Endothelial cell of umbilical vein (primary cell): ENCODE results near the gene TMEM129. TPM values are rescaled to one million over a fixed set of nuclear protein-coding genes. Genes with fewer than 3 reads are reported as not detected.
A peak's percentile ranks its signal among the peaks of the same experiment; 100 is the strongest.

Experiments
- BruUV-seq: library from RNA; stranded (reverse); fragments of 400-500 nt; replicated peaks from 2 replicates; lab custom pipeline; 2021; lab: Mats Ljungman, UMichigan
- CTCF ChIA-PET: fragments of 300-600, 350-600 bp; sonication (Branson Sonifier 250); formaldehyde crosslinking; loops from one replicate; lab custom pipeline; 2021; ENCODE audit warnings: antibody characterized with exemption, inconsistent platforms; lab: Charles Lee
- POLR2A ChIA-PET: fragments of 300-600, 350-600 bp; sonication (Branson Sonifier 250); formaldehyde crosslinking; loops from one replicate; lab custom pipeline; 2021; ENCODE audit warnings: antibody characterized with exemption, inconsistent platforms; lab: Charles Lee
- DNase-seq: peaks from one replicate; pipeline ENCODE4 v3.0.0-alpha.2; 2011; ENCODE audit warnings: low read depth, low spot score
- FAIRE-seq: peaks from 2 replicates; lab custom pipeline; 2011; peaks lifted over from hg19 to GRCh38; lab: Jason Lieb, UNC
- H2AFZ ChIP-seq: 2 replicates; pipeline ENCODE4 v1.6.0; 2012; ENCODE audit warnings: low read depth, low read length, control low read depth, inconsistent platforms
- H3K27ac ChIP-seq: 2 replicates; pipeline ENCODE4 v1.5.1; 2011; ENCODE audit warnings: low read depth, mild to moderate bottlenecking, control low read depth, low read length, moderate library complexity; ENCODE audit not compliant: insufficient read depth
- H3K27me3 ChIP-seq, 2 experiments: 2 replicates each; pipeline versions ENCODE4 v1.6.0 to v1.6.1; 2011; ENCODE audit warnings: low read length in 2 of 2, mixed read lengths in 1 of 2; ENCODE audit not compliant: control insufficient read depth in 2 of 2, insufficient read depth in 2 of 2
- H3K36me3 ChIP-seq, 2 experiments: 2 replicates in 1 of 2; 3 replicates in 1 of 2; pipeline ENCODE4 v1.5.1; 2011; ENCODE audit warnings: low read length in 2 of 2, mild to moderate bottlenecking in 1 of 2, moderate library complexity in 1 of 2; ENCODE audit not compliant: control insufficient read depth in 2 of 2, insufficient read depth in 2 of 2; ENCODE audit errors: extremely low read depth in 1 of 2
- H3K4me1 ChIP-seq: 3 replicates; pipeline ENCODE4 v1.5.1; 2011; ENCODE audit warnings: mild to moderate bottlenecking, low read length; ENCODE audit not compliant: control insufficient read depth, insufficient read depth; ENCODE audit errors: extremely low read depth
- H3K4me2 ChIP-seq: 2 replicates; pipeline ENCODE4 v1.6.1; 2011; ENCODE audit warnings: low read length, control low read depth, mixed read lengths; ENCODE audit not compliant: insufficient read depth
- H3K4me3 ChIP-seq, 3 experiments: fragments of 200-600 bp in 1 of 3; sonication (generic), shearing (Covaris generic) in 1 of 3; replicated peaks in 1 of 3; 2 replicates each; pipeline ENCODE4 v1.5.1; 2011 to 2016; ENCODE audit warnings: control low read depth in 3 of 3, low read length in 3 of 3, mild to moderate bottlenecking in 2 of 3, inconsistent platforms in 1 of 3, low read depth in 1 of 3, moderate library complexity in 1 of 3; ENCODE audit not compliant: insufficient read depth in 1 of 3
- H3K79me2 ChIP-seq: 2 replicates; pipeline ENCODE4 v1.6.0; 2012; ENCODE audit warnings: low read length, inconsistent platforms; ENCODE audit not compliant: control insufficient read depth, insufficient read depth
- H3K9ac ChIP-seq: replicated peaks from 2 replicates; pipeline ENCODE3; 2011; ENCODE audit warnings: low read length, control low read depth; ENCODE audit not compliant: insufficient read depth; ENCODE audit errors: extremely low read depth
- H3K9me1 ChIP-seq: replicated peaks from 3 replicates; pipeline ENCODE4 v1.6.0; 2011; ENCODE audit warnings: mild to moderate bottlenecking, low read length; ENCODE audit not compliant: control insufficient read depth, insufficient read depth; ENCODE audit errors: extremely low read depth
- H3K9me3 ChIP-seq: replicated peaks from 2 replicates; pipeline ENCODE4 v1.5.1; 2012; ENCODE audit warnings: low read length, inconsistent platforms; ENCODE audit not compliant: control insufficient read depth, insufficient read depth
- H4K20me1 ChIP-seq: replicated peaks from 2 replicates; pipeline ENCODE3; 2011; ENCODE audit warnings: mild to moderate bottlenecking, low read length; ENCODE audit not compliant: control insufficient read depth, insufficient read depth; ENCODE audit errors: extremely low read depth
- POLR2AphosphoS5 ChIP-seq: IDR thresholded peaks from 2 replicates; pipeline ENCODE4 v1.6.1; 2012; ENCODE audit warnings: low read depth, mild to moderate bottlenecking, control low read depth, low read length, moderate library complexity; ENCODE audit not compliant: insufficient read depth
- dilution Hi-C: fragments of 300-500 bp; cut with MboI; formaldehyde crosslinking; loops from one replicate; pipeline ENCODE4 v1.15.0; 2019; ENCODE audit warnings: low sequenced_read_pairs; ENCODE audit not compliant: extremely low pct_ligation_motif_present
- intact Hi-C: fragments of 100-400 bp; cut with micrococcal nuclease; formaldehyde crosslinking; loops from one replicate; pipeline ENCODE4 v1.10.0; 2022
- polyA plus RNA-seq, 4 experiments: library from polyadenylated mRNA; depleted of rRNA in 3 of 4; stranded (reverse) in 3 of 4; unstranded in 1 of 4; fragments of >200 nt; gene quantifications; 2 replicates each; pipeline versions ENCODE4 v1.2.1 to v1.2.3, GENCODE V29; 2011 to 2012; ENCODE audit warnings: missing spikeins in 1 of 4
- total RNA-seq: library from RNA; stranded (reverse); gene quantifications from 2 replicates; pipeline ENCODE4 v1.2.3, GENCODE V29; 2021
- TF ChIP-seq, protein P1 (sequence below), 2 donors: IDR thresholded peaks; 1 replicate in 1 of 2; 2 replicates in 1 of 2; pipeline ENCODE4 v1.5.1; 2011; ENCODE audit warnings: low read length in 2 of 2, mild to moderate bottlenecking in 2 of 2, moderate library complexity in 2 of 2, control low read depth in 1 of 2, inconsistent platforms in 1 of 2, low read depth in 1 of 2; ENCODE audit not compliant: insufficient read depth in 1 of 2; ENCODE audit errors: extremely low read depth in 1 of 2

Gene TMEM129
- total and polyA plus RNA-seq, 2 donors (not counting 3 experiments of a cell fraction or from before 2014, with no cell fraction given) = 23.2 to 33.2 TPM

DNA sequence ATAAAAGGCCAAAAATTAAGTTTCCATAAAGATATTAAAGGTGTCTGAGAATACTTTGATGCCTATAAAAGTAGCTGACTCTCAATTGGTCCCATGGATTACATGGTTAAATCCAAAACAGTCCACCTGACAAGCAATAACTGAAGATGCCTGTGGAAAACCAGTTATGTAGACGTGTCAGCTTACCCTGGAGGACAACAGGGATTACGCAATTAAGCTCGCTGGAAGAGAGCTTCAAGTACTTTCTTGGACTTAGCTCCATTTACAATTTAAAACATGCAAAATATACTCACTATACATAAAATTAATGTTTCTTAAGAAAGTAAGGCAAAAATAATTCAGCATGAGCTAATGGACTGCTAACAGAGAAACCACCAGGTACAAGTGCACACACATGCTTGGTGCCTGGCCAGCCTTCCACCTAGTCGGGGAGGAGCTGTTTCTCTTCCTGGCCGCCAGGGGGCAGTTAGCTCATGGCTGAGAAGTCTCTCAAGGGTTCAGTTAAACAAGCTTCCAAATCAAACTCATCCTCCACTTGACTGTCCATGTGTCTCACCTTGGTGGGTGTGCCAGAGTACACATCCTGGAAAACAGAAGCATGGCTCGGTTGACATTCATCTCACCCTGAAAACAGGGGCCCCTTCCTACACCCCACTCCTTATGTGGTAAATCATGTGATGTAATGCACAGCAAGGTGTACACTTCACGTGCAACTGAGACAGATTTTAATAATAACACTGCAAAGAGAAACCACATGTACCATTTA lies 27.8 kb downstream of the TMEM129 start:
- DNase-seq (peak; percentile 78), FAIRE-seq (peak; percentile 83)
- Histone ChIP-seq H3K27me3 (no peaks in the 10 kb centered on the region), H3K4me3 (no peak overlapping the region), H3K9me1 (no peaks in the 10 kb centered on the region), H4K20me1 (no peaks in the 10 kb centered on the region), H3K4me1 (no peaks in the 10 kb centered on the region), H3K36me3 (peaks cover 15 to 33% of the 10 kb centered on the region in 2 experiments), H2AFZ (no peak overlapping the region), H3K27ac (no peak overlapping the region), H3K4me2 (no peak overlapping the region), H3K9ac (no peak overlapping the region), H3K9me3 (no peaks in the 10 kb centered on the region), H3K79me2 (no peaks in the 10 kb centered on the region)
- ChIA-PET POLR2A (interaction anchor here (0.7 to 1.2 kb wide), 4 partner anchors 18 to 34 kb away, joined by 3 to 5 read pairs (median 4); partner anchors contain the start of gene SLBP), CTCF (interaction anchor here (0.7 to 9.7 kb wide), 29 partner anchors 10 to 337 kb away, joined by 3 to 347 read pairs (median 6); partner anchors contain the start of genes FAM53A, NSD2, SLBP and TACC3)
- dilution Hi-C loops = no loop called here
- no peak for TF ChIP-seq POLR2AphosphoS5
- TF ChIP-seq, protein P1, sequence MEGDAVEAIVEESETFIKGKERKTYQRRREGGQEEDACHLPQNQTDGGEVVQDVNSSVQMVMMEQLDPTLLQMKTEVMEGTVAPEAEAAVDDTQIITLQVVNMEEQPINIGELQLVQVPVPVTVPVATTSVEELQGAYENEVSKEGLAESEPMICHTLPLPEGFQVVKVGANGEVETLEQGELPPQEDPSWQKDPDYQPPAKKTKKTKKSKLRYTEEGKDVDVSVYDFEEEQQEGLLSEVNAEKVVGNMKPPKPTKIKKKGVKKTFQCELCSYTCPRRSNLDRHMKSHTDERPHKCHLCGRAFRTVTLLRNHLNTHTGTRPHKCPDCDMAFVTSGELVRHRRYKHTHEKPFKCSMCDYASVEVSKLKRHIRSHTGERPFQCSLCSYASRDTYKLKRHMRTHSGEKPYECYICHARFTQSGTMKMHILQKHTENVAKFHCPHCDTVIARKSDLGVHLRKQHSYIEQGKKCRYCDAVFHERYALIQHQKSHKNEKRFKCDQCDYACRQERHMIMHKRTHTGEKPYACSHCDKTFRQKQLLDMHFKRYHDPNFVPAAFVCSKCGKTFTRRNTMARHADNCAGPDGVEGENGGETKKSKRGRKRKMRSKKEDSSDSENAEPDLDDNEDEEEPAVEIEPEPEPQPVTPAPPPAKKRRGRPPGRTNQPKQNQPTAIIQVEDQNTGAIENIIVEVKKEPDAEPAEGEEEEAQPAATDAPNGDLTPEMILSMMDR (IDR thresholded peaks at IDR 0.05; ENCODE audit: extremely low read depth in 1 of 2, insufficient read depth in 1 of 2, low read depth in 1 of 2, low read length in 2 of 2) = peak; percentile 94 to 95
- BruUV-seq = TSS peak; percentile 21
- intact Hi-C loops = loop anchor here (1.0 kb wide), 2 partner anchors 33 to 117 kb away; no protein-coding TSS in a partner anchor
